Naive thymus-derived CD8-positive, alpha-beta T cell (primary cell): ENCODE measurements around the gene PGBD4. TPM values are rescaled to one million over a fixed set of nuclear protein-coding genes. Genes with fewer than 3 reads are reported as not detected.

ENCODE experiments used
- ATAC-seq, 2 donors: fragments of 150-1000 bp; cut with Tn5 transposase in 1 of 2; sonication (Bioruptor Pico), chemical (Tn5 transposase) in 1 of 2; 1 replicate in 1 of 2; 2 replicates in 1 of 2; pipeline ENCODE4 v1.10.0; 2021; ENCODE audit warnings: mild to moderate bottlenecking in 2 of 2, moderate library complexity in 2 of 2
- POLR2A ChIA-PET: fragments of 350-600 bp; sonication (Branson Sonifier 250); formaldehyde crosslinking; loops from one replicate; lab custom pipeline; 2021; ENCODE audit warnings: antibody characterized with exemption; lab: Charles Lee
- DNase-seq, 10 donors: peaks; one replicate each; pipeline versions ENCODE4 v3.0.0 to v3.0.0-alpha.2; 2020 to 2022
- H3K27ac Mint-ChIP-seq, 10 donors: one replicate each; pipeline ENCODE4 v1.8.0; 2020 to 2022; ENCODE audit warnings: mild to moderate bottlenecking in 10 of 10, mixed read lengths in 10 of 10, moderate library complexity in 4 of 10, inconsistent platforms in 1 of 10
- H3K27me3 Mint-ChIP-seq, 5 donors: one replicate each; pipeline ENCODE4 v1.8.0; 2021 to 2022; ENCODE audit warnings: mixed read lengths in 5 of 5
- H3K36me3 Mint-ChIP-seq, 3 donors: one replicate each; pipeline ENCODE4 v1.8.0; 2020 to 2022; ENCODE audit warnings: mixed read lengths in 3 of 3, mild to moderate bottlenecking in 2 of 3, inconsistent platforms in 1 of 3
- H3K4me1 Mint-ChIP-seq, 4 donors: one replicate each; pipeline ENCODE4 v1.8.0; 2021 to 2022; ENCODE audit warnings: mixed read lengths in 4 of 4
- H3K4me3 Mint-ChIP-seq, 10 donors: one replicate each; pipeline ENCODE4 v1.8.0; 2020 to 2022; ENCODE audit warnings: mild to moderate bottlenecking in 10 of 10, mixed read lengths in 10 of 10, moderate library complexity in 6 of 10, inconsistent platforms in 1 of 10
- H3K9me3 Mint-ChIP-seq, 9 donors: one replicate each; pipeline ENCODE4 v1.8.0; 2020 to 2022; ENCODE audit warnings: mixed read lengths in 9 of 9, mild to moderate bottlenecking in 3 of 9, inconsistent platforms in 1 of 9, moderate library complexity in 1 of 9
- polyA plus RNA-seq, 3 donors: library from polyadenylated mRNA; unstranded; fragments of 300-500 nt; fragmentation: Illumina TruSeq; gene quantifications; one replicate each; pipeline ENCODE4 v1.2.3, GENCODE V29; 2021
- total RNA-seq, 8 experiments: library from RNA in 2 of 8; stranded (reverse) in 2 of 8; gene quantifications; one replicate each; pipeline ENCODE4 v1.2.3 and lab custom pipeline; 2021 to 2026

PGBD4 gene
- total and polyA plus RNA-seq, 5 experiments from 2014 or later = 1.1 to 7.0 (median 1.9) TPM

DNA sequence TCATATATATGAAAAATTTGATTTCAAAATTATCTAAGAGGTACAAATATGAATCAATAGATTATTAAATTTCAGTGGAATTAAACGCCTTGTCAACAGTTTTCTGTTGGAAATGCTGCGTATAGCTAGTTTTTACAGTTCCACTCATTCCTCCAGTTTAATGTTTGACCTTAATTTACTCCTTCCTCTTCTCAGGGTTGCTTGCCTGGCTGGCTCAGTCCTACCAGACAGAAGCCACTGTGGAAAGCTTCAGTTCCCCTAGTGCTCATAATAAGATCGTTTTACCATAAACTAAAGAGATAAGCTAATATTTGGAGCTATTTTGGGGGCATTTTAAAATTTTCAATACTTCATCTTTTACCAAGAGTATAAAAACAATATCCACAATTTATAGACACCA lies 23.0 kb upstream of the PGBD4 start:
- Mint-ChIP-seq H3K9me3 (no peaks in the 10 kb centered on the region), H3K27me3 (no peaks in the 10 kb centered on the region), H3K27ac (peak overlapping the region in 1 of 10 donors; percentile 21), H3K36me3 (peaks cover 0 to 29% (median 3%) of the 10 kb centered on the region in 3 donors), H3K4me3 (no peak overlapping the region), H3K4me1 (no peaks in the 10 kb centered on the region)
- no peak for DNase-seq
- no peak for ATAC-seq
- POLR2A ChIA-PET = interaction anchor here (0.6 kb wide), 1 partner anchor 20 kb away, joined by 4 read pairs; no protein-coding TSS in a partner anchor

DNA sequence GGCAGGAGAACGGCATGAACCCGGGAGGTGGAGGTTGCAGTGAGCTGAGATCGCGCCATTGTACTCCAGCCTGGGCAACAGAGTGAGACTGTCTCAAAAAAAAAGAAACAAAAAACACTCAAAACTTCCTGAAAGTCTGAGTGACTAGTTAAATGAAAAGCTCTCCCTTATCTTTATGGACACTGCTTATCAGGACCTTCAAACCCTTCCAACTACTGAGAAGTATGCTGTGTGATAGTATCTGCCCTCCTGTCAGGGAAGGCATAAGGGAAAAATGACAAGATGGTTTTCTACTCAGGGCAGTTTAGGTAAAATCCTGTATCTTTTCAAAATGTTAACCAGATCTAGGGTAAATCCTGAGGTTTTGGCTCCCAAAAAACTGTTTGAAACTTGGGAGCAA lies 22.0 kb upstream of the PGBD4 start:
- H3K9me3 Mint-ChIP-seq = no peaks in the 10 kb centered on the region
- H3K27me3 Mint-ChIP-seq = no peaks in the 10 kb centered on the region
- no peak overlapping the region for H3K27ac Mint-ChIP-seq
- peaks cover 0 to 34% (median 0%) of the 10 kb centered on the region in 3 donors for H3K36me3 Mint-ChIP-seq
- no peaks in the 10 kb centered on the region for H3K4me1 Mint-ChIP-seq
- DNase-seq (no peak), ATAC-seq (no peak)
- no peak overlapping the region for H3K4me3 Mint-ChIP-seq
- POLR2A ChIA-PET = no interaction called here

DNA sequence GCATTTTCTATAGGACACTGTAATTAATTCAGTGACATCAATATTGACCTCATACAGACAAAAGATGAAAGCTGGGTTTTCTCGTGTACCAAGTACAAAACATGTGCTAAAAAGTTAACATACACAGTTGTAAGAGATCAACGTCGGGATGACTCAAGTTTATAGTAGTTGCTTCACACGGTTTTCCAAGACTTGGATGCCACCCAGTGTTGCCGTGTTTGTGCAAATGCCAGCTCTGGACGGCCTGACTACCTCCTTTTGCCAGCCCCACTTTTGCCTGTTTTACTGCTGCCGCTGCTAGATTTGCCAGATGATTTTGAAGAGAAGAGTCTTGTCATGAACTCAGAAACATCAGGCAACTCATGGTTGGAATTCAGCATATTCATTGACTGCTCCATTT lies 17.8 kb upstream of the PGBD4 start:
- Mint-ChIP-seq H3K27ac (peak overlapping the region in 1 of 10 donors; percentile 44), H3K9me3 (no peaks in the 10 kb centered on the region), H3K27me3 (no peaks in the 10 kb centered on the region), H3K4me3 (no peak overlapping the region), H3K4me1 (peaks cover 0 to 3% (median 0%) of the 10 kb centered on the region in 4 donors), H3K36me3 (peaks cover 2 to 63% (median 5%) of the 10 kb centered on the region in 3 donors)
- DNase-seq = no peak
- POLR2A ChIA-PET = no interaction called here
- ATAC-seq = no peak

DNA sequence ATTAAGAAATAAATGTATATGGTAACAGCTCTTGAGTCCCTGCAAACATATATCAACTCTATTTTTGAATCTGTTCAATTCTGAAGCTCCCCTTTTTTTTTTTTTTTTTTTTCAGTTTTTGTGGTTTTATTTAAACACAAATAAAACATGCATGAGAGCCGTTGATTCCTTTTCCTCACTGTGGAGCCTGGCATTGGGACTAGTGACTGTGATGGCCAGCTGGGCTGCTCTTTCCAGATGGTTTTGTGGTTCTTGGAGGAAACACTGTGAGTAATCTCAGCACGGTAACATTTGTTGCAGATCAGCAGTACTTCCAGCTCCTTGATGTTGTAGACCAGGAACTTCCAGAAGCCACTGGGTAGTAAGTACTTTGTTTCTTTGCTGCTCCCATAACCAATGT lies 16.1 kb upstream of the PGBD4 start:
- H3K4me3 Mint-ChIP-seq = no peak overlapping the region
- DNase-seq = no peak
- peaks cover 0 to 3% (median 0%) of the 10 kb centered on the region in 4 donors for H3K4me1 Mint-ChIP-seq
- no peak overlapping the region for H3K27ac Mint-ChIP-seq
- no peaks in the 10 kb centered on the region for H3K9me3 Mint-ChIP-seq
- H3K27me3 Mint-ChIP-seq = no peaks in the 10 kb centered on the region
- ATAC-seq = no peak
- peaks cover 5 to 76% (median 8%) of the 10 kb centered on the region in 3 donors for H3K36me3 Mint-ChIP-seq
- POLR2A ChIA-PET = interaction anchor here (0.6 to 0.7 kb wide), 3 partner anchors 46 to 283 kb away, joined by 3 read pairs; partner anchors contain the start of gene AVEN

DNA sequence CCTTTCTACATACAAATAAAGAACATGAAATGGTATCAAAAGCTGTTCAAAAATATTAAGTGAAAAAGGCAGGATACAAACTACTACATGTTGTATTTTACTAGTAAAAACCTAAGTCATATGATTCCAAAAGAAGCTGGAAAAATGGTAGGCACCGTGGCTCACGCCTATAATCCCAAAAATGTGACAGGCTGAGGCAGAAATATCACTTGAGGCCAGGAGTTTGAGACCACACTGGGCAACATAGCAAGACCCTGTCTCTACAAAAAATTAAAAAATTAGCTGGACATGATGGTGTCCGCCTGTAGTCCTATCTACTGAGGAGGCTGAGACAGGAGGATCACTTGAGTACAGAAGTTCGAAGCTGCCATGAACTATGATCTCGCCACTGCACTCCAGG lies 2.0 kb upstream of the PGBD4 start:
- DNase-seq (no peak), ATAC-seq (no peak)
- POLR2A ChIA-PET = interaction anchor here (2.2 to 3.5 kb wide), 3 partner anchors 60 to 267 kb away, joined by 19 to 32 read pairs (median 19); partner anchors contain the start of genes AVEN, EMC4 and LPCAT4
- Mint-ChIP-seq H3K27me3 (no peaks in the 10 kb centered on the region), H3K36me3 (peaks cover 6 to 22% (median 18%) of the 10 kb centered on the region in 3 donors), H3K4me3 (peak overlapping the region; percentile 8 to 99 (median 66)), H3K27ac (peak overlapping the region in 8 of 10 donors; percentile 37 to 98 (median 56)), H3K9me3 (peaks cover 0 to 19% (median 14%) of the 10 kb centered on the region in 9 donors), H3K4me1 (peaks cover 9 to 55% (median 44%) of the 10 kb centered on the region in 4 donors)

DNA sequence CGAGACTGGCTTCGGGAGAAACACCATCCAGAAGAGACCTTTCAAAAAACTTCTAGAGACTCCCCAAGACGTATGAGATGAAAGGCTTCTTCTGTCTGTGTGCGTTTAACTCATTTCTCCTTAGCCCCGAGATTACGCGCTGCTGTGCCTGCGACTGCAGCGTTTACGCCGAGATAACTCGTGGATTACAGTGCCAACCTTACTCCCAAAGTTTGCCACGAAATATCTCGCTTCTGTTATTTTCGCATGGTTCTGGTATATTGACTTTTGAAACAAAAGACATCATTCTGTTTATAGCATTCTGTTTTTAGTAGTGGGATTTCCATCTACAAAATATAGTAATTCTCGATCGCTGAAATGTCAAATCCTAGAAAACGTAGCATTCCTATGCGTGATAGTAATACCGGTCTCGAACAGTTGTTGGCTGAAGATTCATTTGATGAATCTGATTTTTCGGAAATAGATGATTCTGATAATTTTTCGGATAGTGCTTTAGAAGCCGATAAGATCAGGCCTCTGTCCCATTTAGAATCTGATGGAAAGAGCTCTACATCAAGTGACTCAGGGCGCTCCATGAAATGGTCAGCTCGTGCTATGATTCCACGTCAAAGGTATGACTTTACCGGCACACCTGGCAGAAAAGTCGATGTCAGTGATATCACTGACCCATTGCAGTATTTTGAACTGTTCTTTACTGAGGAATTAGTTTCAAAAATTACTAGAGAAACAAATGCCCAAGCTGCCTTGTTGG lies 467 bp downstream of the PGBD4 start:
- no peak for ATAC-seq
- peaks cover 6 to 17% (median 13%) of the 10 kb centered on the region in 3 donors for H3K36me3 Mint-ChIP-seq

DNA sequence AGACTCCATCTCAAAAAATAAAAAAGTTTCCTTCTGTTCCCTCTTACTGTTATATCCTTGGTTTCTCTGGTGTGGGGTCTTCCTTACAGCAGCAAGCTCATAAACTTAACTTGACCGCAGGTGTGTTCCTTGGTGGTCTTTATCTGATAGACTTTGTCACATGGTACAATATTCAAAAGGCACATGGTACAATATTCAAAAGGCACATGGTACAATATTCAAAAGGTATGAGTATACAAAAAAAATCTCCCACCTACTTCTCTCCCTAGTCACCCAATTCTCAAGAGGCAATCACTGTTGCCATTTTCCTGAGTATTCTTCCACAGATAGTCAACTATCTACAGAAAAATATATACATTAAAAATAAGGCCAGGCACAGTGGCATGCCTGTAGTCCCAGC lies 4.5 kb downstream of the PGBD4 start:
- no peak overlapping the region for H3K27ac Mint-ChIP-seq
- H3K36me3 Mint-ChIP-seq = peaks cover 0 to 16% (median 13%) of the 10 kb centered on the region in 3 donors
- DNase-seq (no peak), ATAC-seq (no peak)
- peaks cover 0 to 27% (median 18%) of the 10 kb centered on the region in 9 donors for H3K9me3 Mint-ChIP-seq
- POLR2A ChIA-PET = no interaction called here
- H3K4me1 Mint-ChIP-seq = peaks cover 4 to 22% (median 16%) of the 10 kb centered on the region in 4 donors
- no peak overlapping the region for H3K4me3 Mint-ChIP-seq
- H3K27me3 Mint-ChIP-seq = no peaks in the 10 kb centered on the region

More for the DNA sequence above, 467 bp downstream of the PGBD4 start:
- Mint-ChIP-seq H3K27me3 (no peaks in the 10 kb centered on the region), H3K27ac (peak overlapping the region; percentile 96 to 100 (median 98)), H3K9me3 (peaks cover 0 to 27% (median 18%) of the 10 kb centered on the region in 9 donors), H3K4me3 (peak overlapping the region; percentile 93 to 100 (median 99)), H3K4me1 (peaks cover 11 to 53% (median 39%) of the 10 kb centered on the region in 4 donors)
- POLR2A ChIA-PET = interaction anchor here (0.7 to 3.5 kb wide), 13 partner anchors 26 to 886 kb away, joined by 3 to 32 read pairs (median 5); partner anchors contain the start of genes AVEN, EMC4, GOLGA8A and GOLGA8B
- no peak for DNase-seq

DNA sequence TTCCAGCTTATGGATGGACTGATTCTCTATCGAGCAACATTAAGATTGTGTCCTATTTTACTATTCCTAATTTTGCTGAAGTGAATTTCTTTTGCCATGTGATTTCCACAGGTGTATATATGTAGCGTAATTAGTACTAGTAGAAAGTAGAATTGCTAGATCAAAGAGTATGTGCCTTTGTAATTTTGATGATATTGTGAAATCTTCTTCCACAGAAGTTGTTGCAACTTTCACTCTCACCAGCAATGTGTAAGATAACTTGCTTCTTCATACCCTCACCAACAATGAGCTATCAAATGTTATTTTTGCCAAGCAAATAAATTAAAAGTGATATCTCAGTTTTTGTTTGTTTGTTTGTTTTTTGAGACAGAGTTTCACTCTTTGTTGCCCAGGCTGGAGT lies 5.4 kb downstream of the PGBD4 start:
- POLR2A ChIA-PET = no interaction called here
- peaks cover 0 to 16% (median 9%) of the 10 kb centered on the region in 3 donors for H3K36me3 Mint-ChIP-seq
- no peaks in the 10 kb centered on the region for H3K27me3 Mint-ChIP-seq
- DNase-seq (no peak), ATAC-seq (no peak)
- H3K4me3 Mint-ChIP-seq = no peak overlapping the region
- H3K27ac Mint-ChIP-seq = no peak overlapping the region
- peaks cover 0 to 23% (median 14%) of the 10 kb centered on the region in 9 donors for H3K9me3 Mint-ChIP-seq
- H3K4me1 Mint-ChIP-seq = peaks cover 1 to 15% (median 7%) of the 10 kb centered on the region in 4 donors

DNA sequence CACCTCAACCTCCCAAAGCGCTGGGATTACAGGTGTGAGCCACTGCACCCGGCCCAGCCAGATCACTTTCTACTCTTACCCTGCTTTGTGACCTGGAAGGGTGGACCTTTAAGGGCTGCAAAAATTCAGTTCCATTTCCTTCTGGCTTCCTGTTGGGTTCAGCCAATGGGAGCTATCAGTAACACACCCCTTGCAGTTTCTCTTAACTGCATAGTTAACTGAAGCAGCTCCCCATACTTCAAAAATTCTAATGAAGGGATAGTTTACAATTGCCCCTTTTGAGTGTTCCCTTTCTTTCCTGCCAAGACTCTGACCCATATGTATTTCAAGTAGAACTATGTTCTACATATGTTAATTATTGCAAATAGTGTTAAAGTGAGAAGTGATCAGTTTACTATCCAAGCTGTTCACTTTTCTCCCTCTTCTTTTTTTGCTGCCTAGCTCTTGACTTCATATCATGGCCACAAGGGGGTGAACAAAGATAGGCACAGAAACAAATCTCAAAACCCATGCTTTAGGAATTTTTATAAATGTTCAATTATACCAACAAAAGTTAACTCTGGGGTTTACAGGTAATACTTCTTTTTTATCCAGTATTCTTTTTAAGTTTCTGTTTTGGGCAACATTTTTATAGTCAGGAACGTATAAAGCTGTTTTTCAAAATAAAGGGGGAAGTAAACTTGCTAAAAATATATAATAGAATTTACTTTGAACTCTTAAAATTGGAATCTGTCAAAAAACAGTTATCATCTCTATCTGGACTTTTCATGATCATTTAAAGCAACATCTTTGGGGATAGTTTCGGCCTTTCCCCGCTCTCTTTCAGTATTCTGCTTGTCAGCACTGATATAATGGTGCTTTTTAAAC lies 8.1 kb downstream of the PGBD4 start:
- Mint-ChIP-seq H3K27ac (no peak overlapping the region), H3K27me3 (peaks cover 0 to 12% (median 5%) of the 10 kb centered on the region in 5 donors), H3K36me3 (peaks cover 0 to 6% (median 2%) of the 10 kb centered on the region in 3 donors), H3K4me3 (no peak overlapping the region), H3K9me3 (peaks cover 0 to 7% (median 1%) of the 10 kb centered on the region in 9 donors), H3K4me1 (peaks cover 0 to 1% (median 0%) of the 10 kb centered on the region in 4 donors)
- ATAC-seq = no peak
- peak in 2 of 10 donors; percentile 16 to 18 for DNase-seq
- POLR2A ChIA-PET = no interaction called here

DNA sequence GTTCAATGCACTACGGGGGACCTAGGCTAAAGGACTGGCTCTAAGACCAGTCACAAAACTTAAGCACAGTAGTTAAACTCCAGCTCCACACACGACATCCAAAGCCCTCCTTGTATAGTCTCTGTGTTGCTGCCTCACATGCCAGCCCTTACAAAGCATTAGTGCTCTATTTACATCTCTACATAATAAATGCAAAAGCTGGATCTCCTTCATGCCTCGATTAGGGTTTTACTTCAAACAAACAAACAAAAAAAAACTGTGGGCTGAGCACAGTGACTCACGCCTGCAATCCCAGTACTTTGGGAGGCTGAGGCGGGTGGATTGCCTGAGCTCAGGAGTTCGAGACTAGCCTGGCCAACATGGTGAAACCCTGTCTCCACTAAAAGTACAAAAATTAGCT lies 9.6 kb downstream of the PGBD4 start:
- H3K4me3 Mint-ChIP-seq = no peak overlapping the region
- H3K4me1 Mint-ChIP-seq = no peaks in the 10 kb centered on the region
- H3K27ac Mint-ChIP-seq = no peak overlapping the region
- H3K27me3 Mint-ChIP-seq = peaks cover 0 to 17% (median 5%) of the 10 kb centered on the region in 5 donors
- no peak for DNase-seq
- H3K36me3 Mint-ChIP-seq = peaks cover 0 to under 1% (median 0%) of the 10 kb centered on the region in 3 donors
- POLR2A ChIA-PET = no interaction called here
- no peak for ATAC-seq
- peaks cover 0 to 1% (median 0%) of the 10 kb centered on the region in 9 donors for H3K9me3 Mint-ChIP-seq

DNA sequence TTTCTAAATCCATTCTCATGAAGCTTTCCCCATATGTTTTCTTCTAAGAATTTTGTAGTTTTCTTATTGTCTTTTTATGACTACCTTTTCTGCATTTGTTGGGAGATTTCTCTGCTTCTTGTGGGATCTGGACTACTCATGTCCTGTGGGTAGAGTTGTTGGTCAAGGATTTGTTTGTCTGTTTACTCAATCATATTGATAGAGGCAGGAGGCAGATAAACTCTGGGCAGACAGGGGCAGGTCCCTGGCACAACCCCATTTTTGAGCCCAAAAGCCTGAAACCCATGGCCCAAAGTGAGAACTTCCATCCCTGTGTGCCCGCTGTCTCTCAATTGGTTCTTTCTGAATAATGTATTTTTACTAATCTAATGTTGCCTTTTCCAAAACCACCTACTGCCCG lies 12.3 kb downstream of the PGBD4 start:
- ATAC-seq (no peak), DNase-seq (no peak)
- Mint-ChIP-seq H3K9me3 (no peaks in the 10 kb centered on the region), H3K4me3 (no peak overlapping the region), H3K4me1 (no peaks in the 10 kb centered on the region), H3K27ac (no peak overlapping the region), H3K36me3 (no peaks in the 10 kb centered on the region), H3K27me3 (peaks cover 4 to 21% (median 11%) of the 10 kb centered on the region in 5 donors)
- POLR2A ChIA-PET = no interaction called here

DNA sequence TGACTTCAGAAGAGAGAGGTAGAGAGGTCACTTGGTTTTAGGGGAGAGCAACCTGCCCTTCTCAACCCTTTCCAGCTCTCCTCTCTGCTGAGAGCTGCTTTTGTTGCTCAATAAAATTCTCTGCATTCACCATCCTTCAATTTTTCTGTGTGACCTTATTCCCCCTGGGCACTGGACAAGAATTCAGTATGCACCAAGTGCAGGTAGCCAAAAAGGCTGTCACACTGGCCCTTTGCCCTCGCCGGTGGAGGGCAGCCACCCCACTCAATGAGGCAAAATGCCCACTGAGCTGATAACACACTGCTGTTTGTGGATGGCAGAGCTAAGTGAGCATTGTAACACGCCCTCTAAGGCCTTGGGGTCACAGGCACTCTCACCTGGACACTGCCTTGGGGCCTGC lies 12.9 kb downstream of the PGBD4 start:
- Mint-ChIP-seq H3K27ac (no peak overlapping the region), H3K27me3 (peaks cover 4 to 21% (median 13%) of the 10 kb centered on the region in 5 donors), H3K4me3 (no peak overlapping the region), H3K4me1 (no peaks in the 10 kb centered on the region), H3K36me3 (no peaks in the 10 kb centered on the region), H3K9me3 (no peaks in the 10 kb centered on the region)
- ATAC-seq = no peak
- POLR2A ChIA-PET = no interaction called here
- DNase-seq = no peak
